ENCODE results near the gene OVCH2. TPM values are rescaled to one million over a fixed set of nuclear protein-coding genes. Genes with fewer than 3 reads are reported as not detected.

The OVCH2 gene
- total and polyA plus RNA-seq, 4 donors = 0.06 to 21.1 (median 2.1) TPM

GRCh38 chr11:7688238-7688826 is 17.9 kb downstream of the OVCH2 start:
- Histone ChIP-seq H3K27ac (ENCODE audit: low read depth in 1 of 2, low read length in 1 of 2) (no peak overlapping the region), H3K9me3 (ENCODE audit: control insufficient read depth in 4 of 4, insufficient read depth in 3 of 4, low read length in 3 of 4) (no peaks in the 10 kb centered on the region), H3K4me3 (no peak overlapping the region), H3K9ac (ENCODE audit: insufficient read depth in 1 of 2, low read length in 2 of 2) (no peak overlapping the region), H3K4me1 (ENCODE audit: control insufficient read depth in 5 of 5, insufficient read depth in 5 of 5, low read length in 5 of 5) (peaks cover 0 to 4% (median 0%) of the 10 kb centered on the region in 5 donors), H3K36me3 (ENCODE audit: control insufficient read depth in 4 of 4, insufficient read depth in 4 of 4, low read length in 4 of 4) (no peaks in the 10 kb centered on the region), H3K27me3 (ENCODE audit: control insufficient read depth in 3 of 3, insufficient read depth in 3 of 3, low read length in 2 of 3) (no peaks in the 10 kb centered on the region)
- 14 to 15% methylated on average over 4 of the region's 4 CpGs for WGBS, 2 donors
- DNase-seq (peak; percentile 44 to 62 (median 59)), ATAC-seq (ENCODE audit: insufficient read depth, low FRiP score) (no peak)
- peak; percentile 36 for TF ChIP-seq CTCF (IDR thresholded peaks at IDR 0.05; ENCODE audit: control extremely low read depth, extremely low read depth)

GRCh38 chr11:7687386-7687785 is 18.9 kb downstream of the OVCH2 start:
- DNase-seq (no peak), ATAC-seq (ENCODE audit: insufficient read depth, low FRiP score) (no peak)
- H3K27ac ChIP-seq (ENCODE audit: low read depth in 1 of 2, low read length in 1 of 2) = no peak overlapping the region
- no peaks in the 10 kb centered on the region for H3K27me3 ChIP-seq (ENCODE audit: control insufficient read depth in 3 of 3, insufficient read depth in 3 of 3, low read length in 2 of 3)
- TF ChIP-seq CTCF (IDR thresholded peaks at IDR 0.05; ENCODE audit: control extremely low read depth, extremely low read depth) = no peak
- no peaks in the 10 kb centered on the region for H3K36me3 ChIP-seq (ENCODE audit: control insufficient read depth in 4 of 4, insufficient read depth in 4 of 4, low read length in 4 of 4)
- no peak overlapping the region for H3K9ac ChIP-seq (ENCODE audit: insufficient read depth in 1 of 2, low read length in 2 of 2)
- no peak overlapping the region for H3K4me3 ChIP-seq
- WGBS, 2 donors = 92 to 95% methylated on average over 1 of the region's 1 CpG
- peaks cover 0 to 2% (median 0%) of the 10 kb centered on the region in 5 donors for H3K4me1 ChIP-seq (ENCODE audit: control insufficient read depth in 5 of 5, insufficient read depth in 5 of 5, low read length in 5 of 5)
- no peaks in the 10 kb centered on the region for H3K9me3 ChIP-seq (ENCODE audit: control insufficient read depth in 4 of 4, insufficient read depth in 3 of 4, low read length in 3 of 4)

- no peak for TF ChIP-seq CTCF (IDR thresholded peaks at IDR 0.05; ENCODE audit: control extremely low read depth, extremely low read depth)
- no peaks in the 10 kb centered on the region for H3K36me3 ChIP-seq (ENCODE audit: control insufficient read depth in 4 of 4, insufficient read depth in 4 of 4, low read length in 4 of 4)
- H3K27ac ChIP-seq (ENCODE audit: low read depth in 1 of 2, low read length in 1 of 2) = no peak overlapping the region
- 89 to 94% methylated on average over 4 of the region's 4 CpGs for WGBS, 2 donors
- no peaks in the 10 kb centered on the region for H3K27me3 ChIP-seq (ENCODE audit: control insufficient read depth in 3 of 3, insufficient read depth in 3 of 3, low read length in 2 of 3)
- no peak overlapping the region for H3K9ac ChIP-seq (ENCODE audit: insufficient read depth in 1 of 2, low read length in 2 of 2)
- H3K4me1 ChIP-seq (ENCODE audit: control insufficient read depth in 5 of 5, insufficient read depth in 5 of 5, low read length in 5 of 5) = no peaks in the 10 kb centered on the region
- no peak for ATAC-seq (ENCODE audit: insufficient read depth, low FRiP score)
- H3K9me3 ChIP-seq (ENCODE audit: control insufficient read depth in 4 of 4, insufficient read depth in 3 of 4, low read length in 3 of 4) = no peaks in the 10 kb centered on the region
- no peak overlapping the region for H3K4me3 ChIP-seq
- no peak for DNase-seq
Observed at GRCh38 chr11:7686761-7687160, 19.5 kb downstream of the OVCH2 start.

GRCh38 chr11:7683571-7683970 is 22.7 kb downstream of the OVCH2 start:
- no peaks in the 10 kb centered on the region for H3K27me3 ChIP-seq (ENCODE audit: control insufficient read depth in 3 of 3, insufficient read depth in 3 of 3, low read length in 2 of 3)
- no peak for TF ChIP-seq CTCF (IDR thresholded peaks at IDR 0.05; ENCODE audit: control extremely low read depth, extremely low read depth)
- ATAC-seq (ENCODE audit: insufficient read depth, low FRiP score) (no peak), DNase-seq (no peak)
- H3K4me3 ChIP-seq = no peak overlapping the region
- H3K36me3 ChIP-seq (ENCODE audit: control insufficient read depth in 4 of 4, insufficient read depth in 4 of 4, low read length in 4 of 4) = no peaks in the 10 kb centered on the region
- H3K9ac ChIP-seq (ENCODE audit: insufficient read depth in 1 of 2, low read length in 2 of 2) = no peak overlapping the region
- H3K9me3 ChIP-seq (ENCODE audit: control insufficient read depth in 4 of 4, insufficient read depth in 3 of 4, low read length in 3 of 4) = no peaks in the 10 kb centered on the region
- no peak overlapping the region for H3K27ac ChIP-seq (ENCODE audit: low read depth in 1 of 2, low read length in 1 of 2)
- WGBS, 2 donors = 85 to 91% methylated on average over 2 of the region's 2 CpGs
- H3K4me1 ChIP-seq (ENCODE audit: control insufficient read depth in 5 of 5, insufficient read depth in 5 of 5, low read length in 5 of 5) = no peaks in the 10 kb centered on the region

Data from lung (tissue), 12 donors.